PC-3 (cell line): ENCODE data around the gene FBF1. TPM values are rescaled to one million over a fixed set of nuclear protein-coding genes. Genes with fewer than 3 reads are reported as not detected.

Source experiments
- ATAC-seq: fragments of 200-7000 bp; cut with Tn5 transposase; 2 replicates; pipeline ENCODE4 v1.9.1; 2020; ENCODE audit warnings: mild to moderate bottlenecking, moderate library complexity
- BruUV-seq: library from RNA; stranded (reverse); fragments of 400-500 nt; replicated peaks from 2 replicates; lab custom pipeline; 2021; lab: Mats Ljungman, UMichigan
- CTCF ChIA-PET: fragments of 300-600 bp; sonication (Branson Sonifier 250); formaldehyde crosslinking; loops from one replicate; lab custom pipeline; 2022; ENCODE audit warnings: antibody characterized with exemption; lab: Charles Lee
- POLR2A ChIA-PET: fragments of 300-600 bp; sonication (Branson Sonifier 250); formaldehyde crosslinking; loops from one replicate; lab custom pipeline; 2022; ENCODE audit warnings: antibody characterized with exemption; ENCODE audit not compliant: unreplicated experiment; lab: Charles Lee
- DNase-seq: peaks from one replicate; pipeline ENCODE4 v3.0.0-alpha.2; 2015
- H2AFZ ChIP-seq: fragments of 300-600 bp; sonication (generic); 2 replicates; pipeline ENCODE4 v1.6.0; 2016; ENCODE audit warnings: antibody characterized with exemption, low read length
- H3F3A ChIP-seq: fragments of 300-600 bp; sonication (generic); one replicate; pipeline ENCODE4 v1.6.0; 2017; ENCODE audit warnings: antibody characterized with exemption, low read length, control low read depth, mild to moderate bottlenecking; ENCODE audit not compliant: unreplicated experiment
- H3K27ac ChIP-seq: fragments of 300-600 bp; sonication (generic); 2 replicates; pipeline ENCODE4 v1.5.1; 2016; ENCODE audit warnings: mild to moderate bottlenecking, low read length
- H3K27me3 ChIP-seq: fragments of 300-600 bp; sonication (generic); 2 replicates; pipeline ENCODE4 v1.6.1; 2016; ENCODE audit warnings: low read length, mixed read lengths
- H3K36me3 ChIP-seq: fragments of 300-600 bp; sonication (generic); 2 replicates; pipeline ENCODE4 v1.6.1; 2016; ENCODE audit warnings: low read depth, mixed run types, low read length, mixed read lengths
- H3K4me1 ChIP-seq: fragments of 300-600 bp; sonication (generic); 2 replicates; pipeline ENCODE4 v1.5.1; 2016; ENCODE audit warnings: low read length; ENCODE audit not compliant: insufficient read depth
- H3K4me2 ChIP-seq: fragments of 300-600 bp; sonication (generic); 2 replicates; pipeline ENCODE4 v1.6.0; 2016; ENCODE audit warnings: low read length
- H3K4me3 ChIP-seq: fragments of 300-600 bp; sonication (generic); 2 replicates; pipeline ENCODE4 v1.5.1; 2016; ENCODE audit warnings: mild to moderate bottlenecking, low read length, mixed read lengths
- H3K79me2 ChIP-seq: fragments of 300-600 bp; sonication (generic); 2 replicates; pipeline ENCODE4 v1.6.1; 2017; ENCODE audit warnings: low read length, mixed read lengths
- H3K9ac ChIP-seq: fragments of 300-600 bp; sonication (generic); 2 replicates; pipeline ENCODE4 v1.6.0; 2016; ENCODE audit warnings: mild to moderate bottlenecking, low read length
- H3K9me2 ChIP-seq: fragments of 300-600 bp; sonication (generic); replicated peaks from 2 replicates; pipeline ENCODE4 v1.6.1; 2016; ENCODE audit warnings: mixed run types, low read length, mixed read lengths
- H3K9me3 ChIP-seq: fragments of 300-600 bp; sonication (generic); 2 replicates; pipeline ENCODE4 v1.6.1; 2016; ENCODE audit warnings: low read length, mixed read lengths
- H4K20me1 ChIP-seq: fragments of 300-600 bp; sonication (generic); 2 replicates; pipeline ENCODE4 v1.6.1; 2016; ENCODE audit warnings: low read length, mixed read lengths
- CTCF ChIP-seq: fragments of 300-600 bp; sonication (generic); conservative IDR thresholded peaks from 2 replicates; pipeline ENCODE4 v1.5.1; 2017; ENCODE audit warnings: antibody characterized with exemption, low read depth, mild to moderate bottlenecking, low read length
- EZH2 ChIP-seq: fragments of 300-600 bp; sonication (generic); IDR thresholded peaks from one replicate; pipeline ENCODE4 v1.6.1; 2017; ENCODE audit warnings: antibody characterized with exemption, mild to moderate bottlenecking, low read length; ENCODE audit not compliant: unreplicated experiment
- EZH2phosphoT487 ChIP-seq: fragments of 300-600 bp; sonication (generic); IDR thresholded peaks from 2 replicates; pipeline ENCODE4 v1.6.1; 2018; ENCODE audit warnings: mild to moderate bottlenecking, antibody characterized with exemption, low read length, borderline replicate concordance
- intact Hi-C: fragments of 100-400 bp; cut with micrococcal nuclease; formaldehyde crosslinking; loops from 2 replicates; pipeline ENCODE4 v1.9.0; 2023
- total RNA-seq: library from RNA; depleted of rRNA; stranded (reverse); fragments of >200 nt; gene quantifications from 2 replicates; pipeline ENCODE4 v1.2.3, GENCODE V29; 2014

FBF1 gene
- total RNA-seq, 1 experiment from 2014 or later: 39.2 TPM

- intact Hi-C loops: loop anchor here (5.0 to 10.0 kb wide), 2 partner anchors 118 to 375 kb away; partner anchors contain the start of gene UNK
- no peak for ATAC-seq
These were observed 40.9 kb downstream of the FBF1 start for GRCh38 chr17:75899767-75900468.

GRCh38 chr17:75899353-75899752, 41.5 kb downstream of the FBF1 start:
- Histone ChIP-seq H3F3A (peaks cover 9% of the 10 kb centered on the region), H3K4me1 (peaks cover 24% of the 10 kb centered on the region), H3K4me2 (no peak overlapping the region), H3K9me3 (no peaks in the 10 kb centered on the region), H3K9me2 (no peaks in the 10 kb centered on the region), H2AFZ (no peak overlapping the region), H3K79me2 (peaks cover 44% of the 10 kb centered on the region), H3K27ac (no peak overlapping the region), H3K4me3 (no peak overlapping the region), H4K20me1 (no peaks in the 10 kb centered on the region), H3K36me3 (peaks cover 32% of the 10 kb centered on the region), H3K9ac (no peak overlapping the region), H3K27me3 (no peaks in the 10 kb centered on the region)
- intact Hi-C loops: loop anchor here (5.0 kb wide), 1 partner anchor 117 kb away; the partner anchor contains the start of gene UNK
- ATAC-seq (no peak), DNase-seq (no peak)
- no TSS peak for BruUV-seq
- ChIA-PET CTCF (no interaction called here), POLR2A (interaction anchor here (0.5 kb wide), 1 partner anchor 1265 kb away, joined by 4 read pairs; no protein-coding TSS in a partner anchor)
- no peak for TF ChIP-seq EZH2phosphoT487

More at GRCh38 chr17:75899767-75900468, 40.9 kb downstream of the FBF1 start:
- Histone ChIP-seq H3K4me3 (no peak overlapping the region), H3K9ac (no peak overlapping the region), H3K27me3 (no peaks in the 10 kb centered on the region), H3F3A (peaks cover 9% of the 10 kb centered on the region), H3K4me2 (no peak overlapping the region), H3K79me2 (peaks cover 41% of the 10 kb centered on the region), H3K9me3 (no peaks in the 10 kb centered on the region), H3K36me3 (peaks cover 32% of the 10 kb centered on the region), H3K27ac (no peak overlapping the region), H3K4me1 (peaks cover 24% of the 10 kb centered on the region), H2AFZ (no peak overlapping the region), H4K20me1 (no peaks in the 10 kb centered on the region), H3K9me2 (no peaks in the 10 kb centered on the region)
- no peak for DNase-seq
- POLR2A ChIA-PET: no interaction called here
- BruUV-seq: no TSS peak
- TF ChIP-seq EZH2phosphoT487: no peak
- CTCF ChIA-PET: no interaction called here

GRCh38 chr17:75898791-75899190, 42.1 kb downstream of the FBF1 start:
- POLR2A ChIA-PET: no interaction called here
- TF ChIP-seq EZH2: no peak
- TF ChIP-seq CTCF: no peak
- TF ChIP-seq EZH2phosphoT487: no peak
- Histone ChIP-seq H2AFZ (no peak overlapping the region), H3K4me3 (no peak overlapping the region), H4K20me1 (no peaks in the 10 kb centered on the region), H3K9me2 (no peaks in the 10 kb centered on the region), H3K9ac (no peak overlapping the region), H3F3A (peaks cover 9% of the 10 kb centered on the region), H3K79me2 (peaks cover 44% of the 10 kb centered on the region), H3K27ac (no peak overlapping the region), H3K9me3 (no peaks in the 10 kb centered on the region), H3K27me3 (no peaks in the 10 kb centered on the region), H3K4me2 (no peak overlapping the region), H3K36me3 (peaks cover 32% of the 10 kb centered on the region), H3K4me1 (peaks cover 23% of the 10 kb centered on the region)
- CTCF ChIA-PET: no interaction called here
- DNase-seq: no peak
- BruUV-seq: no TSS peak
- ATAC-seq: no peak
- intact Hi-C loops: loop anchor here (5.0 kb wide), 1 partner anchor 116 kb away; the partner anchor contains the start of gene UNK
